Measurements from ENCODE around the gene POLD1. TPM values are rescaled to one million over a fixed set of nuclear protein-coding genes. Genes with fewer than 3 reads are reported as not detected.
"Not testable (repeated sequence)": the region's sequence is repeated elsewhere in the genome, so short reads cannot be mapped to it uniquely, and the experiment has no call there.

Gene POLD1
- total RNA-seq, result 10 to 100 TPM; 14.0 to 18.8 (median 17.6) TPM

DNA sequence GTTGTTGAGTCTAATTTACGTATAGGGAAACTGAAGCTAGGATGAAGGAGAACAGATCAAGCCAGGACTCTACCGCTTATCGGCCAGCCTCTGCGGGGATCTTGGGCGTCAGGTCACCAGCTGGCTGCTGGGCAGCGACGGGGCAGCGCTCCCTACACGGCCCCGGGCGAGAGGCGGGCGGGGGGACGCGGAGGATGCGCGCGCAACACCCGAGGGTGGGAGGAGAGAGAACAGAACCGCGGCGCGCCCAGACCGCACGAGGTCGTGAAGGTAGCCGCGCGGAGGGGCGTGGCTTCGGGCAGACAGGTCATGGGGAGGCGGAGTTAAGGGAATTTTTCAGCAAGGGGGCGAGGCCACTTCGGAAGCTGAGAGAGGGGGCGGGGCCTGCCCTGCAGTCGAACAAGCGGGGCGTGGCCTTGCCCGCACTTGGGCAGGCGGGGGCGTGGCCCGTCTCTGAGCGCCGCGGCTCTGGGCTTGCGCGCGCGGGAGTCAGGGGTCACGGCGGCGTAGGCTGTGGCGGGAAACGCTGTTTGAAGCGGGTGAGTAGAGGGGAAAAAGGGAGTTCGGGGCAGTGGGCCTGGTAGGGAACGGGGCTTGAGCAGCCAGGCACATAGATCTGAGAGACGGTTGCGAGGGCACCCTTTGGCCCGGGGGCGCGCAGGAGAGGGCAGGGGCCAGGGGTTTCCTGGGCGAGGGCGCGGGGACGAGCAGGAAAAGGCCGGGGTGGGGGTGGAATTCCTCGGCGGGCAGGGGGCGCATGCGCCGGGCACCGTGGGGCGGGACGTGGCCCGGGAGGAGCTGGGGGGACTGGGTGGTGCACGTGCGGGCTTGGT is at the start of gene POLD1:
Gene POLD1, plus strand, starts transcription at position 496 of the 833 bp plus-strand sequence. CDS start 14,505 bp downstream, outside the sequence.
- DNase-seq, result peak; percentile 86
- TF ChIP-seq, protein P1, sequence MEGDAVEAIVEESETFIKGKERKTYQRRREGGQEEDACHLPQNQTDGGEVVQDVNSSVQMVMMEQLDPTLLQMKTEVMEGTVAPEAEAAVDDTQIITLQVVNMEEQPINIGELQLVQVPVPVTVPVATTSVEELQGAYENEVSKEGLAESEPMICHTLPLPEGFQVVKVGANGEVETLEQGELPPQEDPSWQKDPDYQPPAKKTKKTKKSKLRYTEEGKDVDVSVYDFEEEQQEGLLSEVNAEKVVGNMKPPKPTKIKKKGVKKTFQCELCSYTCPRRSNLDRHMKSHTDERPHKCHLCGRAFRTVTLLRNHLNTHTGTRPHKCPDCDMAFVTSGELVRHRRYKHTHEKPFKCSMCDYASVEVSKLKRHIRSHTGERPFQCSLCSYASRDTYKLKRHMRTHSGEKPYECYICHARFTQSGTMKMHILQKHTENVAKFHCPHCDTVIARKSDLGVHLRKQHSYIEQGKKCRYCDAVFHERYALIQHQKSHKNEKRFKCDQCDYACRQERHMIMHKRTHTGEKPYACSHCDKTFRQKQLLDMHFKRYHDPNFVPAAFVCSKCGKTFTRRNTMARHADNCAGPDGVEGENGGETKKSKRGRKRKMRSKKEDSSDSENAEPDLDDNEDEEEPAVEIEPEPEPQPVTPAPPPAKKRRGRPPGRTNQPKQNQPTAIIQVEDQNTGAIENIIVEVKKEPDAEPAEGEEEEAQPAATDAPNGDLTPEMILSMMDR (IDR thresholded peaks at IDR 0.05), result peak in 1 of 6 experiments; percentile 31
- TF ChIP-seq POLR2A (IDR thresholded peaks at IDR 0.05), result peak in 3 of 4 donors; percentile 13 to 28 (median 22)
- intact Hi-C loops (cut with DNase I), result no loop called here
- Histone ChIP-seq H3K27me3 (no peaks in the 10 kb centered on the region), H3K4me1 (peaks cover 12 to 38% (median 13%) of the 10 kb centered on the region in 3 donors), H3K36me3 (peaks cover 16 to 57% (median 35%) of the 10 kb centered on the region in 3 donors), H3K9me3 (no peaks in the 10 kb centered on the region), H3K27ac (peak within 1 kb of the TSS; percentile 75 to 94 (median 91)), H3K4me3 (peak within 1 kb of the TSS; percentile 60 to 95 (median 83))
- 0 to 1% methylated on average over 26 to 37 of the region's 78 CpGs for WGBS, 2 donors

DNA sequence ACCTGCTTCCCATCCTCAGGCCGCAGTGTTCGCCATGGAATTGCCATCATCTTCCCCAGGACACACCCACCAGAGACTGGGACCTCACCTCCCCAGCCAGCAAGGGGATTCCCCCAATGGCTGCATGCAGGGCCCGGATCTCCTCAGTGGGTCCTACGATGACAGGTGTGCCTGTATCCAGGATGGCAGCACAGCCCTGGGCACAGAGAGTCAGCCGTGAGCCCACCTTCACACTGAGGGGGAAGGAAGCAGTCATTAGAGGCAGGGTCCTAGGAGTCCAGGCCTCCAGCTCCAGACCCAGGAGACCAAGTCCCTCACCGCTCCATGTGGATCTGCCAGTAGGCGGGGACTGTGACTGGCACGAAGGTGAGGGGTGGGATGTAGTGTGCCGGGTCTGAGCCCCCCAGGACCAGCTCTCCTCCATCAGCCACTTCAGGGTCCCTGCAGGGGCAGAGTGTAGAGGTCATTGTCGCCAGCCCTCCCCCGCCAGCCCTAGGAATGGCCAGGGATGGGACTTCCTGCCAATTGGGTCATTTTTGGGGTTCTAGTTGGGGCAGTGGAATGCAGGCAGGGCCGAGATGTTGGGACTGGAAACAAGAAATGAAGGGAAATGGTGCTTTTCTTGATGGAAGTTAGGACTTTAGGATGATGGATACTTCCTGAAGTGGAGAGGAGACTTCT is 49.3 kb upstream of the POLD1 start:
- intact Hi-C loops (cut with DNase I), result no loop called here
- no peak for TF ChIP-seq POLR2A (IDR thresholded peaks at IDR 0.05)
- TF ChIP-seq, protein P1 (IDR thresholded peaks at IDR 0.05), result no peak
- no peak for DNase-seq
- Histone ChIP-seq H3K36me3 (no peaks in the 10 kb centered on the region), H3K9me3 (peaks cover 0 to 3% (median 0%) of the 10 kb centered on the region in 3 donors), H3K27ac (no peak overlapping the region), H3K4me3 (no peak overlapping the region), H3K27me3 (peaks cover 4 to 59% (median 11%) of the 10 kb centered on the region in 4 donors), H3K4me1 (peaks cover 7 to 46% (median 11%) of the 10 kb centered on the region in 3 donors)
- 81 to 100% methylated on average over 1 to 4 of the region's 12 CpGs for WGBS, 2 donors

DNA sequence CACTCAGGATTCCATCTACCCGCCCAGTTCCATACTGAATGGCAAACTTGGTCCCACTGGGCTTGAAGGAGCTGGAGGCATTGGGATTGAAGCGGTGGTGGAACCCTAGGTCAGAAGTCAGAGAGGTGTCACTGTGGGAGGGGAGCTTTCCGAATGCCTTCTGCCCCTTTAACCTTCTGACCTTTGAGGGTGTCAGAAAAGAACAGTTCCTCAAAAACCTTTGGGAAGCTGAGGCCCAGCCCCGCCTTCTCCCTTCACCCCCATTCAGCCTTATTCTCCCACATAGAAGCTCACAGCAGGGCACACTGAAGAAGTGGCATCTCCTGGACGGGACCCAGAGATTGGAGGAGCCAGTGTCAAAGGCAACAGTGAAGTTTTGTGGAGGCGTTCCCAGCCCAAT is 47.1 kb upstream of the POLD1 start:
- H3K9me3 ChIP-seq; H3K27ac ChIP-seq; intact Hi-C loops (cut with DNase I); H3K36me3 ChIP-seq; DNase-seq; H3K4me3 ChIP-seq: not testable (repeated sequence)
- H3K4me1 ChIP-seq, result peaks cover 5 to 24% (median 7%) of the 10 kb centered on the region in 3 donors
- 79 to 90% methylated on average over 3 to 4 of the region's 6 CpGs for WGBS, 2 donors
- H3K27me3 ChIP-seq, result peaks cover 0 to 37% (median 5%) of the 10 kb centered on the region in 4 donors

DNA sequence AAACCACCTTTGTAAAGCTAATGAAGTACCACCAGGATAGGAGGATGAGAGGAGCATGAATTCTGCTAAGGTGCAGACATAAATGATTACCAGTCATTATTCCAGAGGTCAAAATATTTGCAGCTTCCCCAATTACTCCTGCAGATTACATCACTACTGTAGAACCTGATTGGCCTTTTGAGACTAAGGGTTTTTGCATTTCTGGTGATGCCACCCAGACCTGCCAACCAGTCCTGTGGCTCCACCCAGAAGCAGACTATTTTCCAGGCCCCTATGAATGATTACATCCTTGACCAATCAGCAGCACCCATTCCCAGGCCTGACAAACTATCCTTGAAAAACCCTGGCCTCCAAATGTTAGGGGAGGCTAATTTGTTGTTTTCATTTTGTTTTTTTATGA is 43.8 kb upstream of the POLD1 start:
- no peaks in the 10 kb centered on the region for H3K36me3 ChIP-seq
- no peak overlapping the region for H3K4me3 ChIP-seq
- DNase-seq, result no peak
- H3K27ac ChIP-seq, result no peak overlapping the region
- intact Hi-C loops (cut with DNase I), result no loop called here
- TF ChIP-seq POLR2A (IDR thresholded peaks at IDR 0.05), result no peak
- TF ChIP-seq, protein P1 (IDR thresholded peaks at IDR 0.05), result no peak
- peaks cover 0 to 15% (median 14%) of the 10 kb centered on the region in 3 donors for H3K9me3 ChIP-seq
- no peaks in the 10 kb centered on the region for H3K4me1 ChIP-seq
- peaks cover 0 to 4% (median 0%) of the 10 kb centered on the region in 4 donors for H3K27me3 ChIP-seq

DNA sequence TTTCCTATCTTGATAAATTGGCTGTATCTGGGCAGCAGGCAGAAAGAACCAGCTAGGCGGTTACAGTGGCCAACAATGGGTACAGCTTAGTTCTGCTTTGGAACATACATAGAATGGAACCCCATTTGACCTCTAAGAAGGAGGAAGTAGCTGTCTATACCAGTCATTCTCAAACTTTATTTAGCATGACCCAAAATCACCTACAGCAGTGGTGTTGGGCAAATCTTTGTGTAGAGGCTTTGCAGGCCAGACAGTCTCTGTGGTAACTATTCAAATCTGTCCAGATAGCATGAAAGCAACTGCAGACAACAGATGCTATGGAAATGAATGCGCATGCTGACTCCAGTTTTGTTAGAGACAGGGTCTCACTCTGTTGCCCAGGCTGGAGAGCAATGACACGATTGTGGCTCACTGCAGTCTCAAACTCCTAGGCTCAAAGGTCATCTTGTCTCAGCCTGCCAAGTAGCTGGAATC is 43.0 kb upstream of the POLD1 start:
- Histone ChIP-seq H3K27ac (no peak overlapping the region), H3K36me3 (no peaks in the 10 kb centered on the region), H3K4me1 (no peaks in the 10 kb centered on the region), H3K9me3 (peaks cover 0 to 16% (median 14%) of the 10 kb centered on the region in 3 donors), H3K4me3 (no peak overlapping the region), H3K27me3 (no peaks in the 10 kb centered on the region)
- no peak for DNase-seq
- intact Hi-C loops (cut with DNase I), result no loop called here
- WGBS, 2 donors, result 68 to 80% methylated on average over 3 of the region's 3 CpGs
- TF ChIP-seq POLR2A (IDR thresholded peaks at IDR 0.05), result no peak
- TF ChIP-seq, protein P1 (IDR thresholded peaks at IDR 0.05), result no peak

Data from esophagus squamous epithelium (tissue), 5 donors.